ENCODE results near the gene PIEZO1. TPM values are rescaled to one million over a fixed set of nuclear protein-coding genes. Genes with fewer than 3 reads are reported as not detected.
A peak's percentile ranks its signal among the peaks of the same experiment; 100 is the strongest.

PIEZO1 gene
- total RNA-seq, 1 donor from 2014 or later, result 247 TPM

GRCh38 chr16:88710556-88710955, 74.5 kb downstream of the PIEZO1 start:
- Histone ChIP-seq H3K27me3 (ENCODE audit: insufficient read depth, low read length) (no peaks in the 10 kb centered on the region), H3K9me3 (ENCODE audit: insufficient read depth, low read depth, low read length) (no peaks in the 10 kb centered on the region), H3K4me2 (ENCODE audit: low read length) (no peak overlapping the region), H3K9ac (ENCODE audit: low read length) (no peak overlapping the region), H2AFZ (ENCODE audit: low read depth, low read length) (no peak overlapping the region), H3K4me3 (ENCODE audit: insufficient read depth, low read depth, low read length) (no peak overlapping the region), H3K27ac (ENCODE audit: low read depth, low read length) (no peak overlapping the region), H4K20me1 (ENCODE audit: insufficient read depth, low read length) (peaks cover 75% of the 10 kb centered on the region), H3K36me3 (ENCODE audit: insufficient read depth, low read length) (peaks cover 3% of the 10 kb centered on the region), H3K79me2 (ENCODE audit: insufficient read depth, low read length) (peaks cover 69% of the 10 kb centered on the region), H3K4me1 (ENCODE audit: insufficient read depth, low read length) (peaks cover 7% of the 10 kb centered on the region)
- H3K9me3 Mint-ChIP-seq (ENCODE audit: unreplicated experiment), result no peaks in the 10 kb centered on the region
- H3K27me3 Mint-ChIP-seq (ENCODE audit: low read depth, unreplicated experiment), result no peaks in the 10 kb centered on the region
- DNase-seq (ENCODE audit: low read depth), result no peak
- H3K27ac Mint-ChIP-seq (ENCODE audit: unreplicated experiment), result no peak overlapping the region
- FAIRE-seq, result no peak
- H3K36me3 Mint-ChIP-seq (ENCODE audit: low read depth, unreplicated experiment), result no peaks in the 10 kb centered on the region
- peaks cover 9% of the 10 kb centered on the region for H3K4me1 Mint-ChIP-seq (ENCODE audit: low read depth, unreplicated experiment)
- H3K4me3 Mint-ChIP-seq (ENCODE audit: unreplicated experiment), result no peak overlapping the region
- TF ChIP-seq EZH2 (IDR thresholded peaks at IDR 0.05; ENCODE audit: insufficient read depth, low read length), result no peak
- TF ChIP-seq CTCF (IDR thresholded peaks at IDR 0.05; ENCODE audit: insufficient read depth, low read depth, low read length), result no peak

- Histone ChIP-seq H4K20me1 (ENCODE audit: insufficient read depth, low read length) (peaks cover 68% of the 10 kb centered on the region), H3K27ac (ENCODE audit: low read depth, low read length) (peak overlapping the region; percentile 50), H3K36me3 (ENCODE audit: insufficient read depth, low read length) (peaks cover 3% of the 10 kb centered on the region), H3K4me1 (ENCODE audit: insufficient read depth, low read length) (peaks cover 23% of the 10 kb centered on the region), H3K4me3 (ENCODE audit: insufficient read depth, low read depth, low read length) (peak overlapping the region; percentile 88), H3K9me3 (ENCODE audit: insufficient read depth, low read depth, low read length) (no peaks in the 10 kb centered on the region), H2AFZ (ENCODE audit: low read depth, low read length) (peak overlapping the region; percentile 67), H3K27me3 (ENCODE audit: insufficient read depth, low read length) (no peaks in the 10 kb centered on the region), H3K9ac (ENCODE audit: low read length) (peak overlapping the region; percentile 89), H3K4me2 (ENCODE audit: low read length) (peak overlapping the region; percentile 96), H3K79me2 (ENCODE audit: insufficient read depth, low read length) (peaks cover 91% of the 10 kb centered on the region)
- FAIRE-seq (no peak), DNase-seq (ENCODE audit: low read depth) (no peak)
- no peaks in the 10 kb centered on the region for H3K36me3 Mint-ChIP-seq (ENCODE audit: low read depth, unreplicated experiment)
- peaks cover 12% of the 10 kb centered on the region for H3K4me1 Mint-ChIP-seq (ENCODE audit: low read depth, unreplicated experiment)
- peak overlapping the region; percentile 90 for H3K4me3 Mint-ChIP-seq (ENCODE audit: unreplicated experiment)
- no peaks in the 10 kb centered on the region for H3K27me3 Mint-ChIP-seq (ENCODE audit: low read depth, unreplicated experiment)
- no peaks in the 10 kb centered on the region for H3K9me3 Mint-ChIP-seq (ENCODE audit: unreplicated experiment)
- TF ChIP-seq CTCF (IDR thresholded peaks at IDR 0.05; ENCODE audit: insufficient read depth, low read depth, low read length), result no peak
- no peak for TF ChIP-seq EZH2 (IDR thresholded peaks at IDR 0.05; ENCODE audit: insufficient read depth, low read length)
- H3K27ac Mint-ChIP-seq (ENCODE audit: unreplicated experiment), result peak overlapping the region; percentile 84
Observed at GRCh38 chr16:88706965-88707826, 77.8 kb downstream of the PIEZO1 start.

All from astrocyte (in vitro differentiated cells and primary cell).